GM19240 (cell line): Measurements from ENCODE around the gene LASP1.
"Not testable (repeated sequence)": the region's sequence is repeated elsewhere in the genome, so short reads cannot be mapped to it uniquely, and the experiment has no call there.

ENCODE experiments used
- DNase-seq: peaks from one replicate; pipeline ENCODE4 v3.0.0; 2011; ENCODE audit warnings: low spot score; ENCODE audit not compliant: insufficient read length

LASP1 gene

GRCh38 chr17:38925263-38925995 is 55.6 kb downstream of the LASP1 start, which contains the start of gene LASP1NB:
Gene LASP1NB, plus strand, starts transcription at chr17:38925614.
- no peak for DNase-seq

- DNase-seq: peak; percentile 63
These were observed 56.6 kb downstream of the LASP1 start for GRCh38 chr17:38926293-38927070.

GRCh38 chr17:38930782-38931181 is 60.9 kb downstream of the LASP1 start:
- not testable (repeated sequence) for DNase-seq

- DNase-seq: not testable (repeated sequence)
These were observed 64.1 kb downstream of the LASP1 start for GRCh38 chr17:38933962-38934361.

- no peak for DNase-seq
These were observed 70.1 kb downstream of the LASP1 start for GRCh38 chr17:38939987-38940386.

- DNase-seq: no peak
These were observed 70.5 kb downstream of the LASP1 start for GRCh38 chr17:38940404-38940803.

- no peak for DNase-seq
These were observed 73.0 kb downstream of the LASP1 start for GRCh38 chr17:38942696-38943334.

GRCh38 chr17:38943607-38944006 is 73.7 kb downstream of the LASP1 start:
- no peak for DNase-seq

GRCh38 chr17:38947189-38947588 is 77.3 kb downstream of the LASP1 start:
- DNase-seq: no peak

- not testable (repeated sequence) for DNase-seq
These were observed 83.9 kb downstream of the LASP1 start for GRCh38 chr17:38953800-38954199.

- no peak for DNase-seq
These were observed 88.5 kb downstream of the LASP1 start for GRCh38 chr17:38958326-38958725.

- no peak for DNase-seq
These were observed 88.9 kb downstream of the LASP1 start for GRCh38 chr17:38958756-38959155.

- DNase-seq: no peak
These were observed 89.7 kb downstream of the LASP1 start for GRCh38 chr17:38959508-38959907.

- no peak for DNase-seq
These were observed 90.5 kb downstream of the LASP1 start for GRCh38 chr17:38960402-38960801.

- no peak for DNase-seq
These were observed 91.6 kb downstream of the LASP1 start for GRCh38 chr17:38961413-38961812.

GRCh38 chr17:38967290-38967738 is 97.5 kb downstream of the LASP1 start, which contains the start of gene FBXO47:
Gene FBXO47, minus strand, starts transcription at chr17:38967403. Its CDS starts 4,378 bp downstream, at chr17:38963025.
- DNase-seq: no peak

- no peak for DNase-seq
These were observed 99.4 kb downstream of the LASP1 start for GRCh38 chr17:38969281-38969680.

- no peak for DNase-seq
These were observed 100.3 kb downstream of the LASP1 start for GRCh38 chr17:38970128-38970527.

- no peak for DNase-seq
These were observed 100.9 kb downstream of the LASP1 start for GRCh38 chr17:38970804-38971203.
